GM10266 (cell line): ENCODE data around the gene PRDM16.

Source experiments
- DNase-seq: peaks from one replicate; pipeline ENCODE4 v3.0.0; 2012; ENCODE audit errors: extremely low spot score
- TF ChIP-seq, protein P1 (sequence below): IDR thresholded peaks from 2 replicates; pipeline ENCODE4 v1.5.1; 2012; ENCODE audit warnings: mild to moderate bottlenecking, low read depth; ENCODE audit not compliant: control insufficient read depth, insufficient read depth; ENCODE audit errors: missing control alignments

PRDM16 gene

GRCh38 chr1:3068564-3069431 lies at the start of gene PRDM16:
PRDM16 (plus strand) TSS chr1:3069203; CDS start chr1:3069260, 57 bp downstream.
- no peak for DNase-seq
- TF ChIP-seq, protein P1, sequence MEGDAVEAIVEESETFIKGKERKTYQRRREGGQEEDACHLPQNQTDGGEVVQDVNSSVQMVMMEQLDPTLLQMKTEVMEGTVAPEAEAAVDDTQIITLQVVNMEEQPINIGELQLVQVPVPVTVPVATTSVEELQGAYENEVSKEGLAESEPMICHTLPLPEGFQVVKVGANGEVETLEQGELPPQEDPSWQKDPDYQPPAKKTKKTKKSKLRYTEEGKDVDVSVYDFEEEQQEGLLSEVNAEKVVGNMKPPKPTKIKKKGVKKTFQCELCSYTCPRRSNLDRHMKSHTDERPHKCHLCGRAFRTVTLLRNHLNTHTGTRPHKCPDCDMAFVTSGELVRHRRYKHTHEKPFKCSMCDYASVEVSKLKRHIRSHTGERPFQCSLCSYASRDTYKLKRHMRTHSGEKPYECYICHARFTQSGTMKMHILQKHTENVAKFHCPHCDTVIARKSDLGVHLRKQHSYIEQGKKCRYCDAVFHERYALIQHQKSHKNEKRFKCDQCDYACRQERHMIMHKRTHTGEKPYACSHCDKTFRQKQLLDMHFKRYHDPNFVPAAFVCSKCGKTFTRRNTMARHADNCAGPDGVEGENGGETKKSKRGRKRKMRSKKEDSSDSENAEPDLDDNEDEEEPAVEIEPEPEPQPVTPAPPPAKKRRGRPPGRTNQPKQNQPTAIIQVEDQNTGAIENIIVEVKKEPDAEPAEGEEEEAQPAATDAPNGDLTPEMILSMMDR: no peak

- TF ChIP-seq, protein P1: no peak
- no peak for DNase-seq
These were observed 49.4 kb upstream of the PRDM16 start for GRCh38 chr1:3019516-3020051.

DNA sequence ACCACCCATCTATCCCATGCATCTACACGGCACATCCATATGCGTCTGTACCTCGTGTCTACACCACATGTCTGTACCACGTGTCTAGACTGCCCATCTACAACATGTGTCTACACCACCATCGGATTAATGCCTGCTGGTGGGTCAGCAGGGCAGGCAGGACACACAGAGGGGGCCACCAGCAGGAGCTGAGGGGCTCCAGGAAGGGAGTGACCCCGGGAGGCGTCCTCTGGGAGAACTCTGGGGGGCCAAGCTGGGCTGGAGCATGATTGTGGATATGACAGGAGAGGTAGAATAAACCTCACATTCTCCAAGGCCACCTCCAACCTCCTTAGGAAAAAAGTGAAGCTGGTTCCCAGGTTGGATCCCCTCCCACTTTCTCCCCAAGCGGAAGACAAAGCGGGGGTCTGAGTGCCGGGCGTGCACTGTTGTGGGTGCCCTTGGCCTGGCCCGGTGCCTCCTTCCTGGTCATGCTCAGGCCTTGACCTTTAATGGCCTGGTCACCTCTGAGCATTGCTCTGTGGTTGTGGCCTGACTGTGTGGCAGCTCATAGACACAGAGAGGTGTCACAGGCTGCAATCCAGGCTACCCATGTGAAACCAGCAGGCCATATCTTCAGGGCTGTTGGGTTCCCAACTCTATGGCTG lies 48.6 kb upstream of the PRDM16 start:
- TF ChIP-seq, protein P1: no peak
- DNase-seq: no peak

- TF ChIP-seq, protein P1: no peak
- no peak for DNase-seq
These were observed 47.8 kb upstream of the PRDM16 start, which contains the start of gene ACTRT2 for GRCh38 chr1:3021233-3021671. ACTRT2 (plus strand) TSS chr1:3021467; CDS start chr1:3021687, 220 bp downstream.

DNA sequence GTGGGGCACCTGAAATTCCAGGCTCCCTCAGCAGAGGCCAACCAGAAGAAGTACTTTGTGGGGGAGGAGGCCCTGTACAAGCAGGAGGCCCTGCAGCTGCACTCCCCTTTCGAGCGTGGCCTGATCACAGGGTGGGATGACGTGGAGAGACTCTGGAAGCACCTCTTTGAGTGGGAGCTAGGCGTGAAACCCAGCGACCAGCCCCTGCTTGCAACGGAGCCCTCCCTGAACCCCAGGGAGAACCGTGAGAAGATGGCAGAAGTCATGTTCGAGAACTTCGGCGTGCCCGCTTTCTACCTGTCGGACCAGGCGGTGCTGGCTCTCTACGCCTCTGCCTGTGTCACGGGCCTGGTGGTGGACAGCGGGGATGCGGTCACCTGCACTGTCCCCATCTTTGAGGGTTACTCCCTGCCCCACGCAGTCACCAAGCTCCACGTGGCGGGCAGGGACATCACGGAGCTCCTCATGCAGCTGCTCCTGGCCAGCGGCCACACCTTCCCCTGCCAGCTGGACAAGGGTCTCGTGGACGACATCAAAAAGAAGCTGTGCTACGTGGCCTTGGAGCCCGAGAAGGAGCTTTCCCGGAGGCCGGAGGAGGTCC lies 47.1 kb upstream of the PRDM16 start:
- TF ChIP-seq, protein P1: no peak
- DNase-seq: no peak

DNA sequence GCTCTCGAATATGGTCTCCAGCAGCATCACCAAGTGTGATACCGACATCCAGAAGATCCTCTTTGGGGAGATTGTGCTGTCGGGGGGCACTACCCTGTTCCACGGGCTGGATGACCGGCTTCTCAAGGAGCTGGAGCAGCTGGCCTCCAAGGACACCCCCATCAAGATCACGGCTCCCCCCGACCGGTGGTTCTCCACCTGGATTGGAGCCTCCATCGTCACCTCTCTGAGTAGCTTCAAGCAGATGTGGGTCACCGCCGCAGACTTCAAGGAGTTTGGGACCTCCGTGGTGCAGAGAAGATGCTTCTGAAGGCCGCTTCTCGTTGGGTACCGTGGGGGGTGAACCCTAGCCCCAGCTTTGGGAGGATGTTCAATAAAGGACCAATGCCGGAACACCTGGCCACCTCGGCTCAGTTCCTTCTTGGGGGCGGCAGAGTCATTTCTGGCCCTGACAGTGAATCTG lies 46.5 kb upstream of the PRDM16 start:
- TF ChIP-seq, protein P1: no peak
- DNase-seq: no peak

GRCh38 chr1:3022976-3023375 lies 46.0 kb upstream of the PRDM16 start:
- no peak for DNase-seq
- TF ChIP-seq, protein P1: no peak
